Thymus (tissue), 11 donors: Measurements from ENCODE around the gene PBX3. TPM values are rescaled to one million over a fixed set of nuclear protein-coding genes. Genes with fewer than 3 reads are reported as not detected.

Experiments
- DNase-seq, 9 donors: peaks; one replicate each; pipeline ENCODE4 v3.0.0-alpha.2; 2013; ENCODE audit warnings: low spot score in 9 of 9, low read depth in 6 of 9, missing footprints in 1 of 9
- H3K27ac ChIP-seq, 2 donors: one replicate each; pipeline ENCODE4 v1.5.1; 2013; ENCODE audit warnings: control low read depth in 1 of 2, low read depth in 1 of 2, low read length in 1 of 2, mild to moderate bottlenecking in 1 of 2, moderate library complexity in 1 of 2
- H3K27me3 ChIP-seq, 2 donors: one replicate each; pipeline ENCODE4 v1.5.1; 2013; ENCODE audit warnings: low read length in 1 of 2; ENCODE audit not compliant: control insufficient read depth in 2 of 2, insufficient read depth in 1 of 2
- H3K36me3 ChIP-seq, 2 donors: one replicate each; pipeline ENCODE4 v1.5.1; 2013; ENCODE audit warnings: low read length in 1 of 2, mild to moderate bottlenecking in 1 of 2, moderate library complexity in 1 of 2; ENCODE audit not compliant: control insufficient read depth in 2 of 2, insufficient read depth in 2 of 2
- H3K4me1 ChIP-seq, 2 donors: one replicate each; pipeline ENCODE4 v1.5.1; 2013; ENCODE audit warnings: low read length in 2 of 2; ENCODE audit not compliant: control insufficient read depth in 2 of 2, insufficient read depth in 2 of 2
- H3K4me3 ChIP-seq, 2 donors: one replicate each; pipeline ENCODE4 v1.5.1; 2013; ENCODE audit warnings: low read length in 2 of 2, control low read depth in 1 of 2, mild to moderate bottlenecking in 1 of 2
- H3K9me3 ChIP-seq, 2 donors: one replicate each; pipeline ENCODE4 v1.5.1; 2013; ENCODE audit warnings: low read length in 1 of 2, mild to moderate bottlenecking in 1 of 2; ENCODE audit not compliant: control insufficient read depth in 2 of 2, insufficient read depth in 1 of 2
- WGBS: extraction: QIAGEN DNeasy Blood & Tissue Kit; methylation state at CpG from one replicate; pipeline ENCODE4 v1.1.7; 2013; 5-methylcytosine and 5-hydroxymethylcytosine counted together
- polyA plus RNA-seq: library from polyadenylated mRNA; stranded (reverse); fragments of 200-250 nt; gene quantifications from one replicate; pipeline ENCODE4 v1.2.3, GENCODE V29; 2013
- total RNA-seq: library from RNA; stranded (reverse); fragments of 120-200 nt; gene quantifications from one replicate; pipeline ENCODE4 v1.2.4, GENCODE V29; 2013
- donor health status: healthy.

The PBX3 gene
- total and polyA plus RNA-seq, 2 donors: 16.2 to 21.4 TPM

- H3K27me3 ChIP-seq: no peaks in the 10 kb centered on the region
- H3K9me3 ChIP-seq: no peaks in the 10 kb centered on the region
- H3K4me1 ChIP-seq: no peaks in the 10 kb centered on the region
- H3K36me3 ChIP-seq: no peaks in the 10 kb centered on the region
- no peak for DNase-seq
- no peak overlapping the region for H3K4me3 ChIP-seq
- no peak overlapping the region for H3K27ac ChIP-seq
Measured at GRCh38 chr9:125881042-125881441, 133.9 kb downstream of the PBX3 start.

GRCh38 chr9:125883565-125884217 is 136.5 kb downstream of the PBX3 start:
- DNase-seq: no peak
- Histone ChIP-seq H3K27me3 (peaks cover 1 to 2% of the 10 kb centered on the region in 2 donors), H3K4me1 (no peaks in the 10 kb centered on the region), H3K4me3 (no peak overlapping the region), H3K36me3 (no peaks in the 10 kb centered on the region), H3K27ac (no peak overlapping the region), H3K9me3 (no peaks in the 10 kb centered on the region)
- WGBS: 96% methylated on average over 6 of the region's 6 CpGs

DNA sequence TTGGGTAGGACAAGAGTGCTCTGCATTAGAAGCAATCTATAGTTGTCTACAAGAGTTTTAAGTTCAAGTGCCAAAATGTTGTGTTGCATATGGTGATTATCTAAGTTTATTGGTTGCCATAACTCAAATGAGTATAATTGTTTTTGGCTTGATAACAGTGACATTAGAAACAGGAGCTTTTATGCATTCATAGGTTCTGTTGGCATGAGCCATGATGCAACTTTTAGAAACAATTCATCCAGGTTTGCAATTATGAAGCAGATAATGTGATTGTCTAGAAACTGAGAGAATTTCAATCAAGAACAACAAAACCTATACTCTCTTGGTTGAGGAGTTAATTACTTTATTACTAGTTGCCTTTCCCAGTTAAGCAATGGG is 137.0 kb downstream of the PBX3 start:
- H3K9me3 ChIP-seq: no peaks in the 10 kb centered on the region
- DNase-seq: no peak
- peaks cover 2% of the 10 kb centered on the region in 2 donors for H3K4me1 ChIP-seq
- peaks cover 6% of the 10 kb centered on the region in 2 donors for H3K27me3 ChIP-seq
- no peak overlapping the region for H3K4me3 ChIP-seq
- H3K36me3 ChIP-seq: no peaks in the 10 kb centered on the region
- no peak overlapping the region for H3K27ac ChIP-seq

DNA sequence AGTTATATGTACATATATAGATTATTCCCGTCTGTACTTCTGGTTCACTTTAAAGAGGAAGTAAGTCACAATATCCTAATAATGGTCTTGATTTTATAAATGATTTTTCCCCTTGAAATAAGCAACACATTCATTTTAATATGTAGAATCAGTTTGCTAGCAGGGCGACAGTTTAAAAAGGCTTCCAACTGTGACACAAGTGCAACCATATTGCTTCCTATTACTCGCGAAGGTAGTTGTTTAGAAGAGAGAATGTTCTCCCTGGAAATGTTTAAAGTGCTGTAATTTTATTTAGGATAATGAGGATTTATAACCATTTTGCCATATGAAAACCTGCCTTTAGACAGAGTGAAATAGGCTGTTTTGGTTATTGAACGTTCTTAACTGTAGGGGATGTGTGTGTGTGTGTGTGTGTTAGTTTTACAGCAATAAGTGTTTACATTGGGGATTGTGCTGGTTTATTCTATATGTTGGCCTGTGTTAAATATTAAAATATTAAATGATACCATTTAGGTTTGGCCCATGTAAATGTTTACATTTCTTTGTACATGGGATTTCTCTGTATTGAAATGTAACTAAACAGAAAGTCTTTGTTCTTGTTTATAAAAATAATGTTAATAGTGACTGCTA is 138.3 kb downstream of the PBX3 start:
- H3K9me3 ChIP-seq: no peaks in the 10 kb centered on the region
- DNase-seq: no peak
- H3K36me3 ChIP-seq: no peaks in the 10 kb centered on the region
- peaks cover 2 to 7% of the 10 kb centered on the region in 2 donors for H3K4me1 ChIP-seq
- H3K27me3 ChIP-seq: peaks cover 18% of the 10 kb centered on the region in 2 donors
- 96% methylated on average over 5 of the region's 5 CpGs for WGBS
- no peak overlapping the region for H3K27ac ChIP-seq
- H3K4me3 ChIP-seq: no peak overlapping the region

GRCh38 chr9:125886365-125886764 is 139.2 kb downstream of the PBX3 start:
- H3K4me1 ChIP-seq: peaks cover 2 to 7% of the 10 kb centered on the region in 2 donors
- 95% methylated on average over 3 of the region's 3 CpGs for WGBS
- peaks cover 18 to 22% of the 10 kb centered on the region in 2 donors for H3K27me3 ChIP-seq
- DNase-seq: no peak
- no peak overlapping the region for H3K27ac ChIP-seq
- no peaks in the 10 kb centered on the region for H3K36me3 ChIP-seq
- no peaks in the 10 kb centered on the region for H3K9me3 ChIP-seq
- no peak overlapping the region for H3K4me3 ChIP-seq

DNA sequence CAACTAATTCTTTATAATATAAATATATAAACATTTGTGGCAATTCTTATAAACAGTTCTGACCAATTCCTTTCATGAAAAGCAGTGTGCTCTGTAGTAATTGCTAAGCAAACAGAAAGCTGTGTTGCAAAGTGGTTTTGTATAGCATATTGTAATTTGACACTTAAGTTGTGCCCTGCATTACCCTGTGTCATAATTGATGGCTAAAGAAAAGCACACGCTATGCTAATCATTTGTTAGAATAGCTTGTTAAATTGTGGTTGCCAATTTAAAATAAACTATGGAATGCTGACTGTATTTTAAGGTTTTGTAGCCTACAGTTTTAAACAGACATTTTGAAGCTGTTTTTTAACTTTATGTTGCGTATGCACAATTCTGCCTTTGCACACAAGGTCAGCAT is 140.0 kb downstream of the PBX3 start:
- Histone ChIP-seq H3K9me3 (no peaks in the 10 kb centered on the region), H3K27ac (no peak overlapping the region), H3K4me3 (no peak overlapping the region), H3K36me3 (no peaks in the 10 kb centered on the region), H3K27me3 (peaks cover 18 to 22% of the 10 kb centered on the region in 2 donors), H3K4me1 (peaks cover 2 to 7% of the 10 kb centered on the region in 2 donors)
- WGBS: 96% methylated on average over 2 of the region's 2 CpGs
- no peak for DNase-seq

DNA sequence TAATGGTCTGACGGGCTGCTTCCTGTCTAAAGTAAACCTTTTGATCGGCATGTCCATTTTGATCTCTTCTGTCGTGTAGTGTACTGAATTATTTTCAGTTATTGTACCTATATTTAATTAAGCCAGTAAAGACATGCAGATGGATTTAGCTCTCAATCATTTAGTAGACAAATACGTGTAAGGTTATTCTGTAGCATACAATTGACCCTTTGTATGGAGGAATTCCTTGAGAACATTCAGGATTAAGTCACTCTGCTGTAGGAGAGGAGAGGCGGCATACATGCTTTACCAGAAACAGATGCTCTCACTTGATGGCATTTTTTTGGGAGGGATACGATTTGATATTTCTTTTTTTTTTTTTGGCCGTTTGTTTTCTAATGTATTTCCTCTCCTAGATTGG is 141.0 kb downstream of the PBX3 start:
- H3K9me3 ChIP-seq: no peaks in the 10 kb centered on the region
- H3K27ac ChIP-seq: no peak overlapping the region
- peaks cover 2 to 7% of the 10 kb centered on the region in 2 donors for H3K4me1 ChIP-seq
- DNase-seq: no peak
- no peak overlapping the region for H3K4me3 ChIP-seq
- H3K36me3 ChIP-seq: no peaks in the 10 kb centered on the region
- H3K27me3 ChIP-seq: peaks cover 18 to 22% of the 10 kb centered on the region in 2 donors
- WGBS: 94% methylated on average over 7 of the region's 7 CpGs

DNA sequence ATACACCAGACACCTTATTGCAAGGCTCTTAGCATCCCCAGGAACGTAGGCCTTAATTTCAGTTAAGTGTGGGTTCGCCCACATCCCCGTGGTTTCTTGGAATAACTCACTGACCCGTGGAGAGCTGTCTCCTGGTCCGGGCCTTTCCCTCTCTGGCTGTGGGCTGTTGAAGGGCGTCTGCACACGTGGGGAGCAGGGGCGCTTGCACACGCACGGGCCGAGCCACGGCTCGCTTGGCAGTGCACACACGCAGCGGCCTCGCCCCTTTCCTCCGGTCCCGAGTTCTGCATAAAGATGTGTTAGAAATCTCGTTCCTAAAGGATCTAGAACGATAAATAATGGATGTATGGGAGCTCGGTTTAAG is 141.9 kb downstream of the PBX3 start:
- Histone ChIP-seq H3K4me1 (peaks cover 2 to 7% of the 10 kb centered on the region in 2 donors), H3K27me3 (peaks cover 18 to 22% of the 10 kb centered on the region in 2 donors), H3K9me3 (no peaks in the 10 kb centered on the region), H3K36me3 (no peaks in the 10 kb centered on the region), H3K27ac (no peak overlapping the region), H3K4me3 (peak overlapping the region; percentile 39 to 43)
- DNase-seq: no peak
- WGBS: 28% methylated on average over 21 of the region's 21 CpGs

GRCh38 chr9:125889476-125890419 is 142.6 kb downstream of the PBX3 start:
- no peaks in the 10 kb centered on the region for H3K36me3 ChIP-seq
- peaks cover 18 to 22% of the 10 kb centered on the region in 2 donors for H3K27me3 ChIP-seq
- H3K4me1 ChIP-seq: peaks cover 2 to 7% of the 10 kb centered on the region in 2 donors
- H3K4me3 ChIP-seq: peak overlapping the region; percentile 39 to 43
- WGBS: 3% methylated on average over 71 of the region's 71 CpGs
- DNase-seq: peak in 8 of 9 donors; percentile 13 to 64 (median 24)
- no peak overlapping the region for H3K27ac ChIP-seq
- no peaks in the 10 kb centered on the region for H3K9me3 ChIP-seq
